Measurements from ENCODE around the gene EHMT1. TPM values are rescaled to one million over a fixed set of nuclear protein-coding genes. Genes with fewer than 3 reads are reported as not detected.

Gene EHMT1
- total and polyA plus RNA-seq, 2 of the 13 experiments (the other 11 are each of a cell fraction or from before 2014, with no cell fraction given): 23.0 to 27.1 TPM

GRCh38 chr9:137789295-137789895 is 170.6 kb downstream of the EHMT1 start (continued):
- TF ChIP-seq IRF9 (CRISPR knock-in tag; IDR thresholded peaks at IDR 0.05; ENCODE audit: borderline replicate concordance): no peak
- TF ChIP-seq ZNF652 (CRISPR knock-in tag; IDR thresholded peaks at IDR 0.05; ENCODE audit: borderline replicate concordance, low read depth): no peak
- TF ChIP-seq ZNF460 (CRISPR knock-in tag; IDR thresholded peaks at IDR 0.05; ENCODE audit: borderline replicate concordance): peak; percentile 87
- TF ChIP-seq ZNF230 (CRISPR knock-in tag; IDR thresholded peaks at IDR 0.05): no peak
- TF ChIP-seq ZNF407 (CRISPR knock-in tag; IDR thresholded peaks at IDR 0.05; ENCODE audit: not compliant biosample characterization): no peak
- no peak for TF ChIP-seq TFE3 (CRISPR knock-in tag; IDR thresholded peaks at IDR 0.05)
- TF ChIP-seq GATA4 (IDR thresholded peaks at IDR 0.05; ENCODE audit: borderline replicate concordance, low read depth): no peak; the same call in 1 of the 2 replicates
- TF ChIP-seq PAXIP1 (CRISPR knock-in tag; conservative IDR thresholded peaks at IDR 0.05): peak; percentile 97
- no peak for TF ChIP-seq SMARCC2 (IDR thresholded peaks at IDR 0.05)
- peak; percentile 98 to 99 for TF ChIP-seq NR2F1 (CRISPR knock-in tag; IDR thresholded peaks at IDR 0.05)
- 0 out of 2 replicates have a peak, but pooled peaks have one; percentile 18 for TF ChIP-seq ZNF629 (CRISPR knock-in tag; conservative IDR thresholded peaks at IDR 0.05)

Measured in HepG2 (cell line).